Naive B cell (primary cell): Measurements from ENCODE around the gene NFATC2IP. TPM values are rescaled to one million over a fixed set of nuclear protein-coding genes. Genes with fewer than 3 reads are reported as not detected.

Experiments
- ATAC-seq, 2 donors: fragments of 150-1000 bp; cut with Tn5 transposase; 2 replicates each; pipeline ENCODE4 v1.10.0; 2021; ENCODE audit warnings: low read depth in 2 of 2, mild to moderate bottlenecking in 2 of 2, moderate library complexity in 2 of 2
- DNase-seq: peaks from one replicate; pipeline ENCODE4 v3.0.0; 2022
- H3K27ac Mint-ChIP-seq, 6 donors: one replicate each; pipeline ENCODE4 v1.8.0; 2020 to 2022; ENCODE audit warnings: mild to moderate bottlenecking in 6 of 6, mixed read lengths in 6 of 6, moderate library complexity in 5 of 6, inconsistent platforms in 2 of 6
- H3K27me3 Mint-ChIP-seq, 3 donors: one replicate each; pipeline ENCODE4 v1.8.0; 2021 to 2022; ENCODE audit warnings: mixed read lengths in 3 of 3, mild to moderate bottlenecking in 1 of 3
- H3K36me3 Mint-ChIP-seq, 2 donors: one replicate each; pipeline ENCODE4 v1.8.0; 2020 to 2022; ENCODE audit warnings: mixed read lengths in 2 of 2, inconsistent platforms in 1 of 2, mild to moderate bottlenecking in 1 of 2
- H3K4me1 Mint-ChIP-seq, 3 donors: one replicate each; pipeline ENCODE4 v1.8.0; 2020 to 2022; ENCODE audit warnings: mixed read lengths in 3 of 3, inconsistent platforms in 1 of 3, mild to moderate bottlenecking in 1 of 3, moderate library complexity in 1 of 3
- H3K4me3 Mint-ChIP-seq, 8 donors: one replicate each; pipeline ENCODE4 v1.8.0; 2020 to 2022; ENCODE audit warnings: mild to moderate bottlenecking in 8 of 8, mixed read lengths in 8 of 8, moderate library complexity in 8 of 8, inconsistent platforms in 2 of 8
- H3K9me3 Mint-ChIP-seq, 7 donors: one replicate each; pipeline ENCODE4 v1.8.0; 2020 to 2022; ENCODE audit warnings: mixed read lengths in 7 of 7, mild to moderate bottlenecking in 5 of 7, inconsistent platforms in 2 of 7, moderate library complexity in 1 of 7
- polyA plus RNA-seq, 6 donors: library from polyadenylated mRNA; unstranded; fragments of 300-500 nt; fragmentation: Illumina TruSeq; gene quantifications; one replicate each; pipeline ENCODE4 v1.2.3, GENCODE V29; 2021; ENCODE audit warnings: low read depth in 6 of 6

Gene NFATC2IP
- polyA plus RNA-seq, result 10 to 100 TPM; 17.8 to 32.2 (median 24.2) TPM

GRCh38 chr16:28950648-28951409 is at the start of gene NFATC2IP:
Gene NFATC2IP (plus strand): TSS chr16:28950937. CDS start chr16:28951012, 75 bp downstream.
- Mint-ChIP-seq H3K4me3 (peak within 1 kb of the TSS; percentile 88 to 99 (median 96)), H3K4me1 (peaks cover 15 to 35% (median 23%) of the 10 kb centered on the region in 3 donors), H3K27me3 (no peaks in the 10 kb centered on the region), H3K27ac (peak within 1 kb of the TSS; percentile 89 to 98 (median 92)), H3K9me3 (peaks cover 0 to 1% (median 0%) of the 10 kb centered on the region in 7 donors), H3K36me3 (peaks cover 0 to 15% of the 10 kb centered on the region in 2 donors)
- DNase-seq, result peak; percentile 99
- peak; percentile 92 to 94 for ATAC-seq

- peak overlapping the region in 2 of 6 donors; percentile 41 to 76 for H3K27ac Mint-ChIP-seq
- H3K4me1 Mint-ChIP-seq, result peaks cover 15 to 24% (median 17%) of the 10 kb centered on the region in 3 donors
- H3K4me3 Mint-ChIP-seq, result no peak overlapping the region
- ATAC-seq (no peak), DNase-seq (no peak)
- H3K27me3 Mint-ChIP-seq, result no peaks in the 10 kb centered on the region
- H3K9me3 Mint-ChIP-seq, result no peaks in the 10 kb centered on the region
- H3K36me3 Mint-ChIP-seq, result no peaks in the 10 kb centered on the region
These were observed 48.9 kb upstream of the NFATC2IP start for GRCh38 chr16:28901862-28902261.

- H3K27me3 Mint-ChIP-seq, result no peaks in the 10 kb centered on the region
These were observed 47.8 kb upstream of the NFATC2IP start for GRCh38 chr16:28902909-28903308.

GRCh38 chr16:28903344-28904042 is 47.2 kb upstream of the NFATC2IP start:
- Mint-ChIP-seq H3K4me3 (peak overlapping the region in 2 of 8 donors; percentile 29 to 55), H3K36me3 (no peaks in the 10 kb centered on the region), H3K27ac (peak overlapping the region in 3 of 6 donors; percentile 76 to 88 (median 84)), H3K27me3 (no peaks in the 10 kb centered on the region), H3K4me1 (peaks cover 15 to 24% (median 17%) of the 10 kb centered on the region in 3 donors), H3K9me3 (no peaks in the 10 kb centered on the region)
- ATAC-seq (no peak), DNase-seq (no peak)

More at GRCh38 chr16:28902909-28903308, 47.8 kb upstream of the NFATC2IP start:
- H3K4me1 Mint-ChIP-seq, result peaks cover 15 to 24% (median 17%) of the 10 kb centered on the region in 3 donors
- H3K36me3 Mint-ChIP-seq, result no peaks in the 10 kb centered on the region
- H3K4me3 Mint-ChIP-seq, result peak overlapping the region in 1 of 8 donors; percentile 57
- peak overlapping the region in 5 of 6 donors; percentile 16 to 88 (median 57) for H3K27ac Mint-ChIP-seq
- ATAC-seq, result peak; percentile 45 to 47
- H3K9me3 Mint-ChIP-seq, result no peaks in the 10 kb centered on the region
- DNase-seq, result no peak

- Mint-ChIP-seq H3K36me3 (no peaks in the 10 kb centered on the region), H3K9me3 (no peaks in the 10 kb centered on the region), H3K4me3 (peak overlapping the region in 1 of 8 donors; percentile 33), H3K27me3 (no peaks in the 10 kb centered on the region), H3K27ac (peak overlapping the region in 1 of 6 donors; percentile 23), H3K4me1 (peaks cover 15 to 24% (median 17%) of the 10 kb centered on the region in 3 donors)
- no peak for DNase-seq
- no peak for ATAC-seq
These were observed 46.4 kb upstream of the NFATC2IP start for GRCh38 chr16:28904363-28904762.

GRCh38 chr16:28904828-28905227 is 45.9 kb upstream of the NFATC2IP start:
- no peak overlapping the region for H3K27ac Mint-ChIP-seq
- no peak overlapping the region for H3K4me3 Mint-ChIP-seq
- H3K4me1 Mint-ChIP-seq, result peaks cover 17 to 24% (median 18%) of the 10 kb centered on the region in 3 donors
- no peaks in the 10 kb centered on the region for H3K36me3 Mint-ChIP-seq
- no peaks in the 10 kb centered on the region for H3K9me3 Mint-ChIP-seq
- H3K27me3 Mint-ChIP-seq, result no peaks in the 10 kb centered on the region
- ATAC-seq (no peak), DNase-seq (no peak)

GRCh38 chr16:28905229-28905754 is 45.4 kb upstream of the NFATC2IP start:
- H3K9me3 Mint-ChIP-seq, result no peaks in the 10 kb centered on the region
- DNase-seq, result no peak
- no peaks in the 10 kb centered on the region for H3K27me3 Mint-ChIP-seq
- no peak overlapping the region for H3K27ac Mint-ChIP-seq
- ATAC-seq, result no peak
- peaks cover 21 to 29% (median 21%) of the 10 kb centered on the region in 3 donors for H3K4me1 Mint-ChIP-seq
- H3K4me3 Mint-ChIP-seq, result no peak overlapping the region
- H3K36me3 Mint-ChIP-seq, result no peaks in the 10 kb centered on the region

- no peak for ATAC-seq
- Mint-ChIP-seq H3K9me3 (no peaks in the 10 kb centered on the region), H3K36me3 (no peaks in the 10 kb centered on the region)
These were observed 44.9 kb upstream of the NFATC2IP start for GRCh38 chr16:28905800-28906372.

GRCh38 chr16:28910086-28911031 is 40.4 kb upstream of the NFATC2IP start:
- peak overlapping the region; percentile 16 to 89 (median 54) for H3K27ac Mint-ChIP-seq
- DNase-seq (peak; percentile 31), ATAC-seq (peak; percentile 88 to 90)
- H3K4me1 Mint-ChIP-seq, result peaks cover 15 to 16% (median 16%) of the 10 kb centered on the region in 3 donors
- peaks cover 0 to 10% of the 10 kb centered on the region in 2 donors for H3K36me3 Mint-ChIP-seq
- peak overlapping the region in 5 of 8 donors; percentile 15 to 77 (median 39) for H3K4me3 Mint-ChIP-seq
- H3K9me3 Mint-ChIP-seq, result no peaks in the 10 kb centered on the region
- H3K27me3 Mint-ChIP-seq, result no peaks in the 10 kb centered on the region

More at GRCh38 chr16:28905800-28906372, 44.9 kb upstream of the NFATC2IP start:
- Mint-ChIP-seq H3K27me3 (no peaks in the 10 kb centered on the region), H3K4me1 (peaks cover 21 to 35% (median 24%) of the 10 kb centered on the region in 3 donors), H3K27ac (no peak overlapping the region), H3K4me3 (no peak overlapping the region)
- DNase-seq, result no peak

- Mint-ChIP-seq H3K9me3 (no peaks in the 10 kb centered on the region), H3K4me3 (peak overlapping the region in 1 of 8 donors; percentile 3), H3K36me3 (peaks cover 5 to 17% of the 10 kb centered on the region in 2 donors), H3K27ac (peak overlapping the region in 2 of 6 donors; percentile 49 to 59), H3K27me3 (no peaks in the 10 kb centered on the region), H3K4me1 (peaks cover 20 to 24% (median 22%) of the 10 kb centered on the region in 3 donors)
- no peak for ATAC-seq
- no peak for DNase-seq
These were observed 38.2 kb upstream of the NFATC2IP start for GRCh38 chr16:28912558-28912957.

GRCh38 chr16:28913946-28914724 is 36.6 kb upstream of the NFATC2IP start:
- H3K36me3 Mint-ChIP-seq, result peaks cover 5 to 17% of the 10 kb centered on the region in 2 donors
- no peaks in the 10 kb centered on the region for H3K9me3 Mint-ChIP-seq
- DNase-seq (no peak), ATAC-seq (no peak)
- no peaks in the 10 kb centered on the region for H3K27me3 Mint-ChIP-seq
- H3K4me1 Mint-ChIP-seq, result peaks cover 20 to 25% (median 22%) of the 10 kb centered on the region in 3 donors
- H3K27ac Mint-ChIP-seq, result no peak overlapping the region
- H3K4me3 Mint-ChIP-seq, result peak overlapping the region in 1 of 8 donors; percentile 65
